ENCODE measurements around the gene RANBP9. TPM values are rescaled to one million over a fixed set of nuclear protein-coding genes. Genes with fewer than 3 reads are reported as not detected.

RANBP9 gene
- total RNA-seq, 1 donor, result 25.5 TPM

DNA sequence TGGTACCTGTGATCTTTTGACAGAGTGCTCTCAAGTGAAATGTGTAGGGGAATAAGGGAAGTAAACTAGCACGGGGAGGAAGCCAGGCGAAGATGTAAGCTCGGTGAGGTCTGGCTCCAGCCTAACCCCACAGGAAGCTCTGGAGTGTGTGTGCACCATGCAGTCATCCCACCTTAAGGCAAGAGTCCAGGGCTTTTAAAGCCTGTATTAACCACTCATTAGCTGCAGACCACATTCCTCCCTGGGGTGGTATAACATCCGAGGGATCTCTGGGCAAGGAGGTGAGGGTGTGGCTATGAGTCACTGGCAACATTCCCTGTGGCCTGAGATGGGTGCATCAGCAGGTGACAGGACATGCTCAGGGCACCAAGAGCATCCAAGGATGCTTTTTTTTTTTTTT lies 12.5 kb upstream of the RANBP9 start:
- TF ChIP-seq CTCF (IDR thresholded peaks at IDR 0.05; ENCODE audit: insufficient read depth, low read depth, low read length), result no peak
- DNase-seq (ENCODE audit: low read depth), result no peak
- no peak overlapping the region for H3K4me3 ChIP-seq (ENCODE audit: low read depth, low read length)

DNA sequence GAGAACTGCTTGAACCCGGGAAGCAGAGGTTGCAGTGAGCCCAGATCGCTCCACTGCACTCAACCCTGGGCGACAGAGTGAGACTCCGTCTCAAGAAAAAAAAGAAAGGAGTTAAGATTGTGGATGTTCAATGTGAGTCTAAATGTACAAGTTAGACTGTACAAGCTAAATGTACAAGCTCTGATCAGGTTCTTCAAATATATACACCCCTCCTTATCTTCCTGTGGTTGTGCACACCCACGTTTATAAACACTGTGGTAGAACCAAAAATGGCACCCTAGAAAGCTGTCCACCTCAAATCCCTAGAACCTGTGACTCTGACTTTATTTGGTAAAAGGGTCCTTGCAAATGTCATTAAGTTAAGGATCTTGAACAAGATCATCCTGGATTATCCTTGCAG lies 11.2 kb upstream of the RANBP9 start:
- TF ChIP-seq CTCF (IDR thresholded peaks at IDR 0.05; ENCODE audit: insufficient read depth, low read depth, low read length), result no peak
- H3K4me3 ChIP-seq (ENCODE audit: low read depth, low read length), result no peak overlapping the region
- no peak for DNase-seq (ENCODE audit: low read depth)

GRCh38 chr6:13718123-13718458 lies 6.5 kb upstream of the RANBP9 start:
- TF ChIP-seq CTCF (IDR thresholded peaks at IDR 0.05; ENCODE audit: insufficient read depth, low read depth, low read length), result no peak
- no peak overlapping the region for H3K4me3 ChIP-seq (ENCODE audit: low read depth, low read length)
- DNase-seq (ENCODE audit: low read depth), result no peak

DNA sequence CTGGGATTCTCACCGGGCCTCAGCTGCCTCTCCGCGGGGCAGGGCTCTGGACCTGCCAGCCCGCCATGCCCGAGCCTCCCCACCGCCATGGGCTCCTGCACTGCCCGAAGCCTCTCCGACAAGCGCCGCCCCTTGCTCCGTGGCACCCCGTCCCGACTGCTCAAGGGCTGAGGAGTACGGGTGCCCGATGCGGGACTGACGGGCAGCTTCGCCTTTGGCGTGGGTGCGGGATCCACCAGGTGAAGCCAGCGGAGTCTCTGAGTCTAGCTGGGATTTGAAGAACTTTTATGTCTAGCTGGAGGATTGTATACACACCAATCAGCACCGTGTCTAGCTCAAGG lies 5.3 kb upstream of the RANBP9 start:
- H3K4me3 ChIP-seq (ENCODE audit: low read depth, low read length), result no peak overlapping the region
- no peak for DNase-seq (ENCODE audit: low read depth)
- no peak for TF ChIP-seq CTCF (IDR thresholded peaks at IDR 0.05; ENCODE audit: insufficient read depth, low read depth, low read length)

GRCh38 chr6:13716225-13716954 lies 4.8 kb upstream of the RANBP9 start:
- TF ChIP-seq CTCF (IDR thresholded peaks at IDR 0.05; ENCODE audit: insufficient read depth, low read depth, low read length), result no peak
- no peak for DNase-seq (ENCODE audit: low read depth)

GRCh38 chr6:13715444-13715883 lies 3.8 kb upstream of the RANBP9 start:
- no peak for DNase-seq (ENCODE audit: low read depth)

More at GRCh38 chr6:13716225-13716954, 4.8 kb upstream of the RANBP9 start:
- no peak overlapping the region for H3K4me3 ChIP-seq (ENCODE audit: low read depth, low read length)

More at GRCh38 chr6:13715444-13715883, 3.8 kb upstream of the RANBP9 start:
- H3K4me3 ChIP-seq (ENCODE audit: low read depth, low read length), result no peak overlapping the region
- no peak for TF ChIP-seq CTCF (IDR thresholded peaks at IDR 0.05; ENCODE audit: insufficient read depth, low read depth, low read length)

Measured in fibroblast of villous mesenchyme (primary cell).